Measurements from ENCODE around the gene LGALS12.
"Not testable (repeated sequence)": the region's sequence is repeated elsewhere in the genome, so short reads cannot be mapped to it uniquely, and the experiment has no call there.

The LGALS12 gene

DNA sequence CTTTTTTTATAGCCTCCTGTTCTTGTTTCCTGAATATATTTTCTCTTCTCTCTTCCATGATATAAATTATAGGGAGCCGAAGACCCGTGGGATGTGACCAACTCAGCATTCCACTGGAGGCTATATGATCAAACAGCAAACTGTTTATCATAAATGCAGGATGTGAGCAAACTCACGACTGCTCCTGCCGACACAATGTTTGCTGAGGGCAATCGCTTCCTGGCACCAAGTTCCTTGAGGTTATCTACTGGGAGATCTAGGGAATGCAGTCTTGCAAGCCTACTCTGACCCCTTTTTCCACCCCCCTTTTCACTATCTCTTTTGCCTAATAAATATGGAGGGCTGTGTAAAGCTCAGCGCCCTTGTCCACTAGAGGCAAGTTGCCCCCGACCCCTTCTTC lies 17.3 kb downstream of the LGALS12 start:
- H3K27ac ChIP-seq, result no peak overlapping the region
- TF ChIP-seq, protein P1, sequence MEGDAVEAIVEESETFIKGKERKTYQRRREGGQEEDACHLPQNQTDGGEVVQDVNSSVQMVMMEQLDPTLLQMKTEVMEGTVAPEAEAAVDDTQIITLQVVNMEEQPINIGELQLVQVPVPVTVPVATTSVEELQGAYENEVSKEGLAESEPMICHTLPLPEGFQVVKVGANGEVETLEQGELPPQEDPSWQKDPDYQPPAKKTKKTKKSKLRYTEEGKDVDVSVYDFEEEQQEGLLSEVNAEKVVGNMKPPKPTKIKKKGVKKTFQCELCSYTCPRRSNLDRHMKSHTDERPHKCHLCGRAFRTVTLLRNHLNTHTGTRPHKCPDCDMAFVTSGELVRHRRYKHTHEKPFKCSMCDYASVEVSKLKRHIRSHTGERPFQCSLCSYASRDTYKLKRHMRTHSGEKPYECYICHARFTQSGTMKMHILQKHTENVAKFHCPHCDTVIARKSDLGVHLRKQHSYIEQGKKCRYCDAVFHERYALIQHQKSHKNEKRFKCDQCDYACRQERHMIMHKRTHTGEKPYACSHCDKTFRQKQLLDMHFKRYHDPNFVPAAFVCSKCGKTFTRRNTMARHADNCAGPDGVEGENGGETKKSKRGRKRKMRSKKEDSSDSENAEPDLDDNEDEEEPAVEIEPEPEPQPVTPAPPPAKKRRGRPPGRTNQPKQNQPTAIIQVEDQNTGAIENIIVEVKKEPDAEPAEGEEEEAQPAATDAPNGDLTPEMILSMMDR (conservative IDR thresholded peaks at IDR 0.05), result no peak

DNA sequence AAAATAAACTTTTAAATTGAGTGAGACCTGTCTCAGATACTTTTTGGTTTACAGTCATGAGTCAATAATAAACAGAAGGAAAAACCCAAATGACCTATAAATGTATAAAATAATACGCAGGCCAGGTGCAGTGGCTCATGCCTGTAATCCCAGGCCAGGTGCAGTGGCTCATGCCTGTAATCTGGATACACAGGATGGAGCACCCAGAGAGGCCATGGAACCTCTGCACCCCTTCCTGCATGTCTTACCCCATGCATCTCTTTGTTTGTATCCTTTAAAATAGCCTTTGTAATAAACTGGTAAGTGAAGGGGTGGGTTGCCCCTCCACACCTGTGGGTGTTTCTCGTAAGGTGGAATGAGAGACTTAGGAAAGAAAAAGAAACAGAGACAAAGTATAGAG lies 21.8 kb downstream of the LGALS12 start:
- no peak overlapping the region for H3K27ac ChIP-seq
- TF ChIP-seq, protein P1 (conservative IDR thresholded peaks at IDR 0.05), result no peak

DNA sequence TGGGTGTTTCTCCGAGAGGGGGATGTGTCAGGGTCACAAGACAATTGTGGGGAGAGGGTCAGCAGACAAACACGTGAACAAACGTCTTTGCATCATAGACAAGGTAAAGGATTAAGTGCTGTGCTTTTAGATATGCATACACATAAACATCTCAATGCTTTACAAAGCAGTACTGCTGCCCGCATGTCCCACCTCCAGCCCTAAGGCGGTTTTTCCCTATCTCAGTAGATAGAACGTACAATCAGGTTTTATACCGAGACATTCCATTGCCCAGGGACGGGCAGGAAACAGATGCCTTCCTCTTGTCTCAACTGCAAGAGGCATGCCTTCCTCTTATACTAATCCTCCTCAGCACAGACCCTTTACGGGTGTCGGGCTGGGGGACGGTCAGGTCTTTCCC lies 22.3 kb downstream of the LGALS12 start:
- not testable (repeated sequence) for H3K27ac ChIP-seq

DNA sequence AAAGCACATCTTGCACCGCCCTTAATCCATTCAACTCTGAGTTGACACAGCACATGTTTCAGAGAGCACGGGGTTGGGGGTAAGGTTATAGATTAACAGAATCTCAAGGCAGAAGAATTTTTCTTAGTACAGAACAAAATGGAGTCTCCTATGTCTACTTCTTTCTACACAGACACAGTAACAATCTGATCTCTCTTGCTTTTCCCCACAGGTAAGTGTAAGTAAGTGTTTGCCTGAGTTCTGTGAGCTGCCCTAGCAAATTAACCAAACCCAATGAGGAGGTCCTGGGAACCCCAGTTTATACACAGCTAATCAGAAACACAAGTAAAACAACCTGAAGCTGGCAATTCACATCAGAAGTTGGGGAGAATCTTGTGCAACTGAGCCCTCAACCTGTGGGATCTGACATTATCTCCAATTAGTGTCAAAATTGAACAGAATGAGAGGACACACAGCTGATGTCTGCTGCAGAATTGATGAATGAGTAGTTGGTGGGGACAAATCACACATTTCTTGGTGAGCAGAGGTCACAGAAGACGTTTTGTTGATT lies 22.9 kb downstream of the LGALS12 start:
- H3K27ac ChIP-seq, result peak overlapping the region; percentile 2; the same call in 1 of the 2 replicates

DNA sequence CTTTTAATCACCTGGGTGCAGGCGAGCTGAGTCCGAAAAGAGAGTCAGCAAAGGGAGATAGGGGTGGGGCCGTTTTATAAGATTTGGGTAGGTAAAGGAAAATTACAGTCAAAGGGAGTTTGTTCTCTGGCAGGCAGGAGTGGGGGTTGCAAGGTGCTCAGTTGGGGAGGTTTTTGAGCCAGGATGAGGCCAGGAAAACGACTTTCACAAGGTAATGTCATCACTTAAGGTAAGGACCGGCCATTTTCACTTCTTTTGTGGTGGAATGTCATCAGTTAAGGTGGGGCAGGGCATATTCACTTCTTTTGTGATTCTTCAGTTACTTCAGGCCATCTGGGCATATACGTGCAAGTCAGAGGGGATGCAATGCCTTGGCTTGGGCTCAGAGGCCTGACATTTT lies 23.5 kb downstream of the LGALS12 start:
- H3K27ac ChIP-seq, result not testable (repeated sequence)

DNA sequence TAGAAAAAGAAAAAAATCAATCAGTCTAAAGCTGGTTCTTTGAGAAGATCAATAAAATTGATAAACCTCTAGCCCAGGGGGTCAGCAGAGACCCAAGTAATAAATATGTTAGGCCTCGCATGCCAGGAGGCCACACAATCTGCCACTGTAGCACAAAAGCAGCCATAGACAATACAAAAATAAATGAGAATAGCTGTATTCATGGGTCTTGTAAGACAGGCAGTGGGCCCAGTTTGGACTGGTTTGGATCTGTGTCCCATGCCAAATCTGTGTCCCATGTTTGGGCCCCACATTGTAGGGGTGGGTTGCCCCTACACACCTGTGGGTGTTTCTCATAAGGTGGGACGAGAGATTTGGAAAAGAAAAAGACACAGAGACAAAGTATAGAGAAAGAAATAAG lies 24.1 kb downstream of the LGALS12 start:
- TF ChIP-seq, protein P1 (conservative IDR thresholded peaks at IDR 0.05), result no peak
- H3K27ac ChIP-seq, result no peak overlapping the region

DNA sequence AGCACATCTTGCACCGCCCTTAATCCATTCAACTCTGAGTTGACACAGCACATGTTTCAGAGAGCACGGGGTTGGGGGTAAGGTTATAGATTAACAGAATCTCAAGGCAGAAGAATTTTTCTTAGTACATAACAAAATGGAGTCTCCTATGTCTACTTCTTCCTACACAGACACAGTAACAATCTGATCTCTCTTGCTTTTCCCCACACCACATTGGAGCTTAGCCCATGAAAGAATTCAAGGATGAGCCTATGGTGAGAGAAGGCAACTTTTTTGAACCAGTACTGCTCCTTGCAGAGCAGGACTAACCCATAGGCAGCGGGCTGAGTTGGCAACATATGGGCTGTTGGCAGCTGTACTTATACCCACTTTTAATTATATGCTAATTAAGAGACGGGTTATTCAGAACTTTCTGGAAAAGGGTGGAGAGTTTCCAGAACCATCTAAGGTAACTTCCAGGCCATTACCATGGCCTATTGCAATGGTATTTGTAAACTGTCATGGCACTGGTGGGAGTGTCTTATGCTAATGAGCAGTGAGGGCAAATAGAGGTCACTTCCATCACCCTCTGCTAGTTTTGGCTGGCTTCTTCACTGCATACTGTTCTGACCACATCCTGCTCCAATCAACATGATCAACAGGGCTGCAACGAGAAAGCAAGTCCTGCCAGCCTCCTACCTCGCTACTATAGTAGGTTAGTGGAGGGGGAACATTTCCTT lies 25.3 kb downstream of the LGALS12 start:
- H3K27ac ChIP-seq, result not testable (repeated sequence)

DNA sequence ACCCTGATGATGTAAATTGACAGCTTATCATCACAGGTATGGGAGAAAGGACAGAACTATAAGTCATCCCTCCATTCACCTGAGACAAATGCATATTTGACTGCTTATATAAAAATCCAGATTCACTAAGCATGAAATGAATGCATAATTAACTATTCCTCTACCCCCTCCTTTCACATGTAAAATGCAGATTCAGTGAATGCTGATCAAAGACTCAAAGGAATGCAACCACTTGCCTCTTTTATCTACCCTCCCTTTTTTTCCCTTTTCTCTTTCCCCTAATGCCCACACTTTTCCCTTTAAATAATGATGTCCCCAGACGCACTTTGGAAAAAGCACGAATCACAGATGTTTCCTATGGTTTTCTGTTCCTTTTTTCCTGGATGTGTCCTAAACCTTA lies 26.2 kb downstream of the LGALS12 start:
- H3K27ac ChIP-seq, result no peak overlapping the region
- TF ChIP-seq, protein P1 (conservative IDR thresholded peaks at IDR 0.05), result no peak

DNA sequence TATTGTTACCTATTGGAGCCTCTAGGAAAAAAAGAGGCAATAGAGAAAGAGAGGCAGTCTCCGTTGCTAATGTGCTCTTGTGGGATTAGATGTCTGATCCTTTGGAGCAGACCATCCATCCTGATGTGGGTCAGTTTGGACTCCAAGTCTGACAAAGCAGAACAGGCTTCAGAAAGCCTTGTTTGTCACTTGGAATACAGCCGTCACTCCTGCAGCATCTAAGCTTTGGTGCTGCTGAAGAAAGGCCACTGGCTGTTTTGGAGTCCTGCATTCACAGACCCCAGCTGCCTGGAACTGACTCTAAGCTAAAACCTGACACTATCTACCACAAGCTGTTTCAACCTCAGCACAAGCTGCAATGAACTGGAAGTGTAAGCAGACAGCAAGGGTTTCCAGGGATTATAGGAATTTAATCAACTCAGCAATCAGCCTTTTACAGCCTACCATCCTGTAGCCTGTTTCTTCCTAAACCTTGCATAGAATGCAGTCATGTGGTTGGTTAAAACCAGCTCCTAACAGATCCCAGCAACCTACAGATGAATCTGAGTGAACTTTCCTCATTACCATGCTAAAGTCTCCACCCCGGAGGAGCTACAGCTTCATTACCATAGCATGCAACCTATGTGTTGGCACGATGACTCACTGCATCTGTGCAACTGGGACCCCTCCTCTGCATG lies 27.1 kb downstream of the LGALS12 start:
- peak overlapping the region; percentile 22 for H3K27ac ChIP-seq
- TF ChIP-seq, protein P1 (conservative IDR thresholded peaks at IDR 0.05), result no peak

Data from VCaP (cell line).